Peyer's patch (tissue), 4 donors: ENCODE results near the gene CHCHD5. TPM values are rescaled to one million over a fixed set of nuclear protein-coding genes. Genes with fewer than 3 reads are reported as not detected.
"Not testable (repeated sequence)": the region's sequence is repeated elsewhere in the genome, so short reads cannot be mapped to it uniquely, and the experiment has no call there.

Experiments used
- DNase-seq, 3 donors: peaks; one replicate each; pipeline ENCODE4 v3.0.0-alpha.2; 2017 to 2019
- H3K27ac ChIP-seq, 4 donors: fragments of 200-600 bp; sonication (generic); one replicate each; pipeline ENCODE4 v1.5.1; 2016 to 2019
- H3K27me3 ChIP-seq, 2 donors: fragments of 200-600 bp; sonication (generic); one replicate each; pipeline ENCODE4 v1.5.1; 2019
- H3K36me3 ChIP-seq, 3 donors: fragments of 200-600 bp; sonication (generic); one replicate each; pipeline ENCODE4 v1.5.1; 2016 to 2019
- H3K4me1 ChIP-seq, 4 donors: fragments of 200-600 bp; sonication (generic); one replicate each; pipeline ENCODE4 v1.5.1; 2016 to 2019
- H3K4me3 ChIP-seq, 4 donors: fragments of 200-600 bp; sonication (generic); 1 replicate in 3 of 4; 2 replicates in 1 of 4; pipeline ENCODE4 v1.5.1; 2016 to 2019; ENCODE audit warnings: mild to moderate bottlenecking in 1 of 4
- H3K9me3 ChIP-seq, 4 donors: fragments of 200-600 bp; sonication (generic); one replicate each; pipeline ENCODE4 v1.5.1; 2016 to 2019; ENCODE audit warnings: mild to moderate bottlenecking in 1 of 4
- POLR2A ChIP-seq, 2 donors: fragments of 450-650 bp; IDR thresholded peaks; one replicate each; pipeline ENCODE4 v1.5.1; 2017; ENCODE audit warnings: antibody characterized with exemption in 2 of 2, mild to moderate bottlenecking in 2 of 2, moderate library complexity in 2 of 2
- total RNA-seq, 4 donors: library from RNA; depleted of rRNA; stranded (reverse); fragments of >200 nt; gene quantifications; one replicate each; pipeline ENCODE4 v1.1.0, GENCODE V29; 2016
- TF ChIP-seq, protein P1 (sequence below), 6 experiments: fragments of 450-650 bp in 4 of 6; fragments of 200-600 bp in 2 of 6; sonication (generic) in 1 of 6; IDR thresholded peaks; one replicate each; pipeline ENCODE4 v1.5.1; 2017 to 2019; ENCODE audit warnings: antibody characterized with exemption in 6 of 6, mild to moderate bottlenecking in 3 of 6, moderate library complexity in 1 of 6

CHCHD5 gene
- total RNA-seq, 4 donors from 2014 or later, result 8.3 to 20.7 (median 11.4) TPM

DNA sequence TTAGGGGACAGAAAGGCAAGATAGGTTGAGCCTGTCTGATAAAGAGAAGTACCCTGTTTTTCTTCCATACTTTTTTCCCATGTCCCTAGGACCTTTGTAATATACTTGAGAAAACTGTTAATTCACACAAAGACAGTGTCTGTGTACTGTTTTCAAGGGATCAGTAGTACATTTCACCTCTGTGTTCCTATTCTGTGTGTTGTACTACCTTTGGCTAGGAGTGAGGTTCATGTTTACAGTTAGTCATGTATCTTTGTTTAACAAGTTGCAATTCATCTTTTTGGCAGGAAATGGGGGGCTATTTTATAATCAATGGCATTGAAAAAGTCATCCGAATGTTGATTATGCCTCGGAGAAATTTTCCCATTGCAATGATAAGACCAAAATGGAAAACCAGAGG is 35.4 kb upstream of the CHCHD5 start:
- Histone ChIP-seq H3K9me3 (no peaks in the 10 kb centered on the region), H3K4me1 (peaks cover 0 to 4% (median 0%) of the 10 kb centered on the region in 4 donors), H3K27me3 (no peaks in the 10 kb centered on the region), H3K4me3 (no peak overlapping the region), H3K36me3 (peaks cover 0 to 59% (median 0%) of the 10 kb centered on the region in 3 donors), H3K27ac (no peak overlapping the region)
- no peak for DNase-seq
- TF ChIP-seq POLR2A (IDR thresholded peaks at IDR 0.05), result no peak
- TF ChIP-seq, protein P1, sequence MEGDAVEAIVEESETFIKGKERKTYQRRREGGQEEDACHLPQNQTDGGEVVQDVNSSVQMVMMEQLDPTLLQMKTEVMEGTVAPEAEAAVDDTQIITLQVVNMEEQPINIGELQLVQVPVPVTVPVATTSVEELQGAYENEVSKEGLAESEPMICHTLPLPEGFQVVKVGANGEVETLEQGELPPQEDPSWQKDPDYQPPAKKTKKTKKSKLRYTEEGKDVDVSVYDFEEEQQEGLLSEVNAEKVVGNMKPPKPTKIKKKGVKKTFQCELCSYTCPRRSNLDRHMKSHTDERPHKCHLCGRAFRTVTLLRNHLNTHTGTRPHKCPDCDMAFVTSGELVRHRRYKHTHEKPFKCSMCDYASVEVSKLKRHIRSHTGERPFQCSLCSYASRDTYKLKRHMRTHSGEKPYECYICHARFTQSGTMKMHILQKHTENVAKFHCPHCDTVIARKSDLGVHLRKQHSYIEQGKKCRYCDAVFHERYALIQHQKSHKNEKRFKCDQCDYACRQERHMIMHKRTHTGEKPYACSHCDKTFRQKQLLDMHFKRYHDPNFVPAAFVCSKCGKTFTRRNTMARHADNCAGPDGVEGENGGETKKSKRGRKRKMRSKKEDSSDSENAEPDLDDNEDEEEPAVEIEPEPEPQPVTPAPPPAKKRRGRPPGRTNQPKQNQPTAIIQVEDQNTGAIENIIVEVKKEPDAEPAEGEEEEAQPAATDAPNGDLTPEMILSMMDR (IDR thresholded peaks at IDR 0.05), result no peak

- Histone ChIP-seq H3K27me3 (no peaks in the 10 kb centered on the region), H3K4me1 (no peaks in the 10 kb centered on the region), H3K4me3 (no peak overlapping the region), H3K36me3 (peaks cover 0 to 93% (median 0%) of the 10 kb centered on the region in 3 donors), H3K9me3 (no peaks in the 10 kb centered on the region), H3K27ac (no peak overlapping the region)
- TF ChIP-seq POLR2A (IDR thresholded peaks at IDR 0.05), result no peak
- TF ChIP-seq, protein P1 (IDR thresholded peaks at IDR 0.05), result no peak
- DNase-seq, result no peak
These were observed 18.3 kb upstream of the CHCHD5 start for GRCh38 chr2:112566104-112566503.

DNA sequence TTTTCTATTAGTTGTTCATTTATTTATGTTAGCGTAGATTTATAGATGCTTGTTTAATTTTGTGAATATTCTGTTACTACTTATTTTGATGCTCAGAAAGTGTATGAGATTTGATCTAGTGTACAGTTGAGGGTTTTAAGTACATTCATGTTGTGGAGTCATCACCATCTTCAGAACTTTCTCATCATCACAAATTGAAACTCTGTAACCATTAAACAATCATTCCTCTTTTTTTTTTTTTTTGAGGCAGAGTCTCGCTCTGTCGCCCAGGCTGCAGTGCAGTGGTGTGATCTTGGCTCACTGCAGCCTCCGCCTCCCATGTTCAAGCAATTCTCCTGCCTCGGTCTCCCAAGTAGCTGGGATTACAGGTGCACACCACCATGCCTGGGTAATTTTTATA is 17.9 kb upstream of the CHCHD5 start:
- H3K36me3 ChIP-seq, result peaks cover 0 to 93% (median 0%) of the 10 kb centered on the region in 3 donors

DNA sequence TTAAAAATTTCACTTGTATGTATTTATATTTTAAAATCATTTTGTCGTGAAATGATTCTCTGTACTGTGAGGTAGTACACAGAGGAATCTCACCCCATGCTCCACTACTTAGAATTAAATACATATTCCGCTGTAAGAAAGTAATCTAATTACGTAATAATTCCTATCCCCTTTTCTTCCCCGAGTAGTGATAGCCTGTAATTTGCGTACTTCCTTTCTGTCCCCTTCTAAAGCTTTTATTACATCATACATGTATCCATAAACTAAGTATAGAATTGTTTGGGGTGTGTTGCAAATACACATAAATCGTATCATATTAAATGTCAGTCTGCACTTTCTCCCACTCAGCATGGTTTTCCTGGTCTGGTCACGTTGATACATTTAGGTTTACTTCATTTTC is 12.4 kb upstream of the CHCHD5 start:
- DNase-seq, result no peak
- Histone ChIP-seq H3K36me3 (peaks cover 0 to 90% (median 0%) of the 10 kb centered on the region in 3 donors), H3K4me1 (no peaks in the 10 kb centered on the region), H3K27me3 (no peaks in the 10 kb centered on the region), H3K9me3 (no peaks in the 10 kb centered on the region), H3K27ac (no peak overlapping the region), H3K4me3 (no peak overlapping the region)
- TF ChIP-seq, protein P1 (IDR thresholded peaks at IDR 0.05), result no peak
- no peak for TF ChIP-seq POLR2A (IDR thresholded peaks at IDR 0.05)

More for the DNA sequence above, 17.9 kb upstream of the CHCHD5 start:
- H3K27me3 ChIP-seq, H3K4me1 ChIP-seq, DNase-seq, H3K9me3 ChIP-seq, H3K27ac ChIP-seq, H3K4me3 ChIP-seq: not testable (repeated sequence)

GRCh38 chr2:112577756-112578155 is 6.7 kb upstream of the CHCHD5 start:
- Histone ChIP-seq H3K36me3 (peaks cover 0 to 37% (median 0%) of the 10 kb centered on the region in 3 donors), H3K27me3 (no peaks in the 10 kb centered on the region), H3K27ac (no peak overlapping the region), H3K9me3 (no peaks in the 10 kb centered on the region), H3K4me1 (peaks cover 0 to 2% (median 0%) of the 10 kb centered on the region in 4 donors), H3K4me3 (no peak overlapping the region)
- TF ChIP-seq, protein P1 (IDR thresholded peaks at IDR 0.05), result no peak
- no peak for TF ChIP-seq POLR2A (IDR thresholded peaks at IDR 0.05)
- DNase-seq, result no peak

DNA sequence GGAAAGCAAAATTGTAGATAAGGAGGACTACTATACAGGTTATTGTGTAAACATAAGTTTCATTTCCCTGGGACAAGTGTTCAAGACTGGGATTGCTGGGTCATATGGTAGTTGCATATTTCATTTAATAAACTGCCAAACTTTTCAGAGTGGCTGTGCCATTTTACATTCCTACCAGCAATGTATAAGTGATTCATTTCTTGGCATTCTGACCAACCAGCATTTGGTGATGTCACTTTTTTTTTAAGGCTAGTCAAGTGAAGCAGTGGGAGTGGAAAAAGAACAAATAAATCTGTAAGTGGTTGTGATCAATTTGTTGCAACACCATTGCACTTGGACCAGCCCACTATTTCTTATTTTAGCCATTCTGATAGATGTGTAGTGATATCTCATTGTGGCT is 5.2 kb upstream of the CHCHD5 start:
- DNase-seq, result no peak
- Histone ChIP-seq H3K4me3 (no peak overlapping the region), H3K4me1 (peaks cover 0 to 3% (median 0%) of the 10 kb centered on the region in 4 donors), H3K36me3 (peaks cover 0 to 23% (median 0%) of the 10 kb centered on the region in 3 donors), H3K27me3 (no peaks in the 10 kb centered on the region), H3K9me3 (no peaks in the 10 kb centered on the region), H3K27ac (no peak overlapping the region)
- TF ChIP-seq POLR2A (IDR thresholded peaks at IDR 0.05), result no peak
- TF ChIP-seq, protein P1 (IDR thresholded peaks at IDR 0.05), result no peak
